Suprapubic skin (tissue), 3 donors: Measurements from ENCODE around the gene RAD23A.

ENCODE experiments used
- CTCF ChIP-seq, 2 donors: fragments of 200-600 bp in 1 of 2; fragments of 450-650 bp in 1 of 2; sonication (generic) in 1 of 2; IDR thresholded peaks; one replicate each; pipeline ENCODE4 v1.5.1; 2016 to 2019; ENCODE audit warnings: antibody characterized with exemption in 2 of 2, mild to moderate bottlenecking in 1 of 2, moderate library complexity in 1 of 2
- POLR2A ChIP-seq, 2 donors: fragments of 450-650 bp; IDR thresholded peaks; one replicate each; pipeline ENCODE4 v1.6.1; 2017; ENCODE audit warnings: antibody characterized with exemption in 2 of 2, mild to moderate bottlenecking in 2 of 2, moderate library complexity in 2 of 2

DNA sequence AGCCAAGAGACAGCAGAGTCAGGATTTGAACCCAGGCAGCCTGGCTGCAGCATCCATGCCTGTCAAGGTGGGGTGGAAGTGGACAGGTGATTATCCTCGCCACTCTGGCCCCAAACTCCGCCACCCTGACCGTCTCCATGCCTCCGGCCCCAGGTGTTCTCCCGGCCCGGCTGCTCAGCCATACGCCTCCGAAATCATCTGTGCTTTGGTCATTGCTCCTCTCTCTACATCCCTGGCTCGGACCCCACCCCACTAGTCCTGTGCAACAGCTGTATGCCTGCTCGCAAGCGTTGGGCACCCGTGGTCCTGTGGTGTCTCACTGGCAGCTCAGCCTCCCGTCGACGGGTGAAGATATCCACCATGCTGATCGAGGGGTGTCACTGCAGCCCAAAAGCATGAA, 27.6 kb downstream of the RAD23A start:
- TF ChIP-seq CTCF (IDR thresholded peaks at IDR 0.05): no peak
- no peak for TF ChIP-seq POLR2A (IDR thresholded peaks at IDR 0.05)
